Spleen (tissue), 7 donors: ENCODE results near the gene EDN3.

ENCODE experiments used
- POLR2A ChIP-seq, 3 donors: fragments of 450-650 bp; IDR thresholded peaks; one replicate each; pipeline ENCODE4 v1.5.1; 2017; ENCODE audit warnings: antibody characterized with exemption in 3 of 3, mild to moderate bottlenecking in 1 of 3
- TF ChIP-seq, protein P1 (sequence below), 11 experiments: fragments of 200-600 bp in 7 of 11; fragments of 450-650 bp in 4 of 11; sonication (generic) in 4 of 11; IDR thresholded peaks in 8 of 11; conservative IDR thresholded peaks in 3 of 11; 1 replicate in 7 of 11; 2 replicates in 4 of 11; pipeline versions ENCODE4 v1.4.0 to v1.8.0; 2016 to 2021; ENCODE audit warnings: antibody characterized with exemption in 11 of 11, inconsistent platforms in 4 of 11, mild to moderate bottlenecking in 1 of 11
- donor health status: DM: no; HTN: no; CAD: no; lungs with moderate emphysema.
- donor health status: DM: no; HTN: no; CAD: no.
- donor health status: DM: no; HTN: no; CAD: no.

- TF ChIP-seq POLR2A (IDR thresholded peaks at IDR 0.05) = no peak
- TF ChIP-seq, protein P1, sequence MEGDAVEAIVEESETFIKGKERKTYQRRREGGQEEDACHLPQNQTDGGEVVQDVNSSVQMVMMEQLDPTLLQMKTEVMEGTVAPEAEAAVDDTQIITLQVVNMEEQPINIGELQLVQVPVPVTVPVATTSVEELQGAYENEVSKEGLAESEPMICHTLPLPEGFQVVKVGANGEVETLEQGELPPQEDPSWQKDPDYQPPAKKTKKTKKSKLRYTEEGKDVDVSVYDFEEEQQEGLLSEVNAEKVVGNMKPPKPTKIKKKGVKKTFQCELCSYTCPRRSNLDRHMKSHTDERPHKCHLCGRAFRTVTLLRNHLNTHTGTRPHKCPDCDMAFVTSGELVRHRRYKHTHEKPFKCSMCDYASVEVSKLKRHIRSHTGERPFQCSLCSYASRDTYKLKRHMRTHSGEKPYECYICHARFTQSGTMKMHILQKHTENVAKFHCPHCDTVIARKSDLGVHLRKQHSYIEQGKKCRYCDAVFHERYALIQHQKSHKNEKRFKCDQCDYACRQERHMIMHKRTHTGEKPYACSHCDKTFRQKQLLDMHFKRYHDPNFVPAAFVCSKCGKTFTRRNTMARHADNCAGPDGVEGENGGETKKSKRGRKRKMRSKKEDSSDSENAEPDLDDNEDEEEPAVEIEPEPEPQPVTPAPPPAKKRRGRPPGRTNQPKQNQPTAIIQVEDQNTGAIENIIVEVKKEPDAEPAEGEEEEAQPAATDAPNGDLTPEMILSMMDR (IDR thresholded peaks at IDR 0.05 in 8 of 11, conservative IDR thresholded peaks at IDR 0.05 in 3 of 11) = no peak
These were observed 24.2 kb downstream of the EDN3 start for GRCh38 chr20:59324521-59325141.
